Trophoblast cell (in vitro differentiated cells and primary cell): ENCODE data around the gene POLR3G.

Experiments used
- DNase-seq, 2 donors: peaks; one replicate each; pipeline ENCODE4 v3.0.0-alpha.2; 2016
- H2AFZ ChIP-seq: 2 replicates; pipeline ENCODE4 v1.6.1; 2013; ENCODE audit warnings: low read length, moderate library complexity, mild to moderate bottlenecking; ENCODE audit not compliant: insufficient read depth, poor library complexity
- H2AK5ac ChIP-seq: 2 replicates; pipeline ENCODE4 v1.6.1; 2013; ENCODE audit warnings: mild to moderate bottlenecking, low read length
- H2BK120ac ChIP-seq: 2 replicates; pipeline ENCODE4 v1.6.1; 2013; ENCODE audit warnings: low read length, mild to moderate bottlenecking, moderate library complexity; ENCODE audit not compliant: insufficient read depth, poor library complexity
- H2BK12ac ChIP-seq: 2 replicates; pipeline ENCODE4 v1.6.1; 2013; ENCODE audit warnings: mild to moderate bottlenecking, low read length, moderate library complexity
- H2BK5ac ChIP-seq: 2 replicates; pipeline ENCODE4 v1.6.1; 2013; ENCODE audit warnings: low read length, low read depth, moderate library complexity, mild to moderate bottlenecking; ENCODE audit not compliant: poor library complexity
- H3K14ac ChIP-seq: 2 replicates; pipeline ENCODE4 v1.6.1; 2013; ENCODE audit warnings: mild to moderate bottlenecking, low read length
- H3K18ac ChIP-seq: 2 replicates; pipeline ENCODE4 v1.6.1; 2013; ENCODE audit warnings: mild to moderate bottlenecking, low read length
- H3K23ac ChIP-seq: 2 replicates; pipeline ENCODE4 v1.6.1; 2013; ENCODE audit warnings: low read length
- H3K27ac ChIP-seq: 2 replicates; pipeline ENCODE4 v1.5.1; 2013; ENCODE audit warnings: low read depth, mild to moderate bottlenecking, inconsistent platforms, low read length, moderate library complexity
- H3K27me3 ChIP-seq: 2 replicates; pipeline ENCODE4 v1.6.1; 2013; ENCODE audit warnings: inconsistent platforms, mild to moderate bottlenecking, low read length, moderate library complexity; ENCODE audit not compliant: insufficient read depth
- H3K36me3 ChIP-seq, 2 experiments: 1 replicate in 1 of 2; 2 replicates in 1 of 2; pipeline ENCODE4 v1.6.1; 2013; ENCODE audit warnings: low read length in 2 of 2, mild to moderate bottlenecking in 2 of 2, moderate library complexity in 1 of 2; ENCODE audit not compliant: insufficient read depth in 2 of 2, control insufficient read depth in 1 of 2
- H3K4ac ChIP-seq: 2 replicates; pipeline ENCODE4 v1.6.1; 2013; ENCODE audit warnings: low read depth, mild to moderate bottlenecking, low read length, moderate library complexity
- H3K4me1 ChIP-seq, 2 experiments: 1 replicate in 1 of 2; 2 replicates in 1 of 2; pipeline ENCODE4 v1.6.1; 2013; ENCODE audit warnings: low read length in 2 of 2, mild to moderate bottlenecking in 2 of 2, moderate library complexity in 1 of 2; ENCODE audit not compliant: insufficient read depth in 2 of 2, control insufficient read depth in 1 of 2
- H3K4me2 ChIP-seq: 2 replicates; pipeline ENCODE4 v1.6.1; 2013; ENCODE audit warnings: inconsistent platforms, mild to moderate bottlenecking, low read length, moderate library complexity
- H3K4me3 ChIP-seq: 2 replicates; pipeline ENCODE4 v1.5.1; 2013; ENCODE audit warnings: mild to moderate bottlenecking, low read depth, low read length, inconsistent platforms
- H3K79me1 ChIP-seq: one replicate; pipeline ENCODE4 v1.6.1; 2013; ENCODE audit warnings: low read length
- H3K79me2 ChIP-seq: 2 replicates; pipeline ENCODE4 v1.6.1; 2013; ENCODE audit warnings: low read length, mild to moderate bottlenecking; ENCODE audit not compliant: control insufficient read depth, insufficient read depth, poor library complexity
- H3K9ac ChIP-seq: 2 replicates; pipeline ENCODE4 v1.6.1; 2013; ENCODE audit warnings: mild to moderate bottlenecking, low read length
- H3K9me3 ChIP-seq: 2 replicates; pipeline ENCODE4 v1.6.1; 2013; ENCODE audit warnings: low read depth, mild to moderate bottlenecking, control low read depth, inconsistent platforms, low read length; ENCODE audit not compliant: insufficient read depth
- H4K12ac ChIP-seq: 2 replicates; pipeline ENCODE4 v1.6.1; 2013; ENCODE audit warnings: low read depth, mild to moderate bottlenecking, low read length, moderate library complexity
- H4K8ac ChIP-seq: 2 replicates; pipeline ENCODE4 v1.6.1; 2013; ENCODE audit warnings: low read depth, mild to moderate bottlenecking, low read length, moderate library complexity
- H4K91ac ChIP-seq: one replicate; pipeline ENCODE4 v1.6.1; 2013; ENCODE audit warnings: low read depth, mild to moderate bottlenecking, low read length, moderate library complexity
- WGBS: extraction: QIAGEN DNeasy Blood & Tissue Kit; methylation state at CpG from one replicate; pipeline ENCODE4 v1.1.7; 2013; ENCODE audit warnings: missing lambda C conversion rate; ENCODE audit not compliant: insufficient read length, insufficient coverage; ENCODE audit errors: extremely low coverage; 5-methylcytosine and 5-hydroxymethylcytosine counted together

Gene POLR3G

DNA sequence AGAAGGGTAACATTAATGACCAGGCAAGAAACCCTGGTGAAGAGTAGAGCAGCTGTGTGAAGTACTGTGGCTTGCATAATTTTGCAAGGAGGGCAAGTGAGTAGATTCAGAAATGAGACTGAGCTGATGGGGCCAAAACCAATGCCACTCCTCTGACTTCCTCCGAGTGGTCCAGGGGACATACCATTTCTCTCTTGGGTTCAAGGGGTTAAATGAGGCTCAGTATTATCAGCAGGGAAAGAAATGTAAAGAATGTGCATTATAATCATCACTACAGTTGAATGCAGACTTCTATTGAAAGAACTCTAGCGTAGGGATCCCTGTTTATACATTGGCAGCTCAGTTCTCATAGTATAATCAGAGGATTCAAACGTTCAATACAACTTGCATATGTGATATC lies 9.9 kb downstream of the POLR3G start:
- no peak overlapping the region for H2BK120ac ChIP-seq

GRCh38 chr5:90488791-90489190 lies 14.1 kb downstream of the POLR3G start:
- no peaks in the 10 kb centered on the region for H3K4me1 ChIP-seq
- no peak overlapping the region for H3K23ac ChIP-seq
- H2AFZ ChIP-seq = no peak overlapping the region
- no peaks in the 10 kb centered on the region for H3K79me2 ChIP-seq
- no peak overlapping the region for H3K18ac ChIP-seq
- no peak overlapping the region for H4K12ac ChIP-seq
- no peak overlapping the region for H3K14ac ChIP-seq
- H3K27ac ChIP-seq = no peak overlapping the region
- H2AK5ac ChIP-seq = no peak overlapping the region
- H3K36me3 ChIP-seq = no peaks in the 10 kb centered on the region
- no peak overlapping the region for H3K4ac ChIP-seq
- H4K91ac ChIP-seq = no peak overlapping the region
- WGBS = no CpG with 5 or more reads among the region's 2 CpGs
- DNase-seq = no peak
- H3K9ac ChIP-seq = no peak overlapping the region
- no peaks in the 10 kb centered on the region for H3K9me3 ChIP-seq
- H4K8ac ChIP-seq = no peak overlapping the region
- no peaks in the 10 kb centered on the region for H3K79me1 ChIP-seq
- no peak overlapping the region for H3K4me2 ChIP-seq
- H3K4me3 ChIP-seq = no peak overlapping the region
- H2BK12ac ChIP-seq = no peak overlapping the region
- H2BK120ac ChIP-seq = no peak overlapping the region
- H3K27me3 ChIP-seq = no peaks in the 10 kb centered on the region
- no peak overlapping the region for H2BK5ac ChIP-seq

More for the DNA sequence above, 9.9 kb downstream of the POLR3G start:
- Histone ChIP-seq H3K36me3 (no peaks in the 10 kb centered on the region), H3K18ac (no peak overlapping the region), H3K27ac (no peak overlapping the region), H3K79me1 (no peaks in the 10 kb centered on the region), H2AFZ (no peak overlapping the region), H3K4me1 (no peaks in the 10 kb centered on the region), H3K9ac (no peak overlapping the region), H2AK5ac (no peak overlapping the region), H2BK12ac (no peak overlapping the region), H3K27me3 (no peaks in the 10 kb centered on the region), H3K4me3 (no peak overlapping the region), H3K79me2 (no peaks in the 10 kb centered on the region), H3K23ac (no peak overlapping the region), H3K14ac (no peak overlapping the region), H2BK5ac (no peak overlapping the region), H3K4ac (no peak overlapping the region), H4K12ac (no peak overlapping the region), H3K4me2 (no peak overlapping the region), H4K91ac (no peak overlapping the region), H4K8ac (no peak overlapping the region), H3K9me3 (no peaks in the 10 kb centered on the region)
- DNase-seq = no peak
- WGBS = no CpG with 5 or more reads among the region's 3 CpGs

DNA sequence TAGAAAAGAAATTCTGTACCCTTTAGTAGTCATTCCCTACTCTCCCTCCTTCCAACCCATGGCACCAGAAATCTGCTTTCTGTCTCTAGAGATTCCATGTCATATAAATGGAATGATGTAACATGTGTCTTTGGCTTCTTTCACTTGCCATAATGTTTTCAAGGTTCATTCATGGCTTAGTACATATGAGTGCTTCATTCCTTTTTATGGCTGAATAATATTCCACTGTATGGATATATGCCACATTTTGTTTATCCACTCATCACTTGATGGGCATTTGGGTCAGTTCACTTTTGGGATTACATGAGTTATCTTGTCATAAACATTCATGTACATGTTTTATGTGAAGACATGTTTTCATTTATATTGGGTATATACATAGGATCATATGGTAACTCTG lies 19.4 kb downstream of the POLR3G start:
- no peak overlapping the region for H2BK5ac ChIP-seq
- no peak overlapping the region for H2BK120ac ChIP-seq
- H3K79me1 ChIP-seq = no peaks in the 10 kb centered on the region
- H3K18ac ChIP-seq = no peak overlapping the region
- no peaks in the 10 kb centered on the region for H3K79me2 ChIP-seq
- no peak overlapping the region for H3K14ac ChIP-seq
- no peak overlapping the region for H4K91ac ChIP-seq
- H3K4me2 ChIP-seq = no peak overlapping the region
- H2AFZ ChIP-seq = no peak overlapping the region
- no peak overlapping the region for H2AK5ac ChIP-seq
- no peak overlapping the region for H3K4me3 ChIP-seq
- no peaks in the 10 kb centered on the region for H3K4me1 ChIP-seq
- H3K27ac ChIP-seq = no peak overlapping the region
- H4K8ac ChIP-seq = no peak overlapping the region
- no peak overlapping the region for H3K23ac ChIP-seq
- H3K36me3 ChIP-seq = no peaks in the 10 kb centered on the region
- H3K9ac ChIP-seq = no peak overlapping the region
- no peak overlapping the region for H2BK12ac ChIP-seq
- H3K27me3 ChIP-seq = no peaks in the 10 kb centered on the region
- H3K9me3 ChIP-seq = no peaks in the 10 kb centered on the region
- DNase-seq = no peak
- no peak overlapping the region for H3K4ac ChIP-seq
- H4K12ac ChIP-seq = no peak overlapping the region

DNA sequence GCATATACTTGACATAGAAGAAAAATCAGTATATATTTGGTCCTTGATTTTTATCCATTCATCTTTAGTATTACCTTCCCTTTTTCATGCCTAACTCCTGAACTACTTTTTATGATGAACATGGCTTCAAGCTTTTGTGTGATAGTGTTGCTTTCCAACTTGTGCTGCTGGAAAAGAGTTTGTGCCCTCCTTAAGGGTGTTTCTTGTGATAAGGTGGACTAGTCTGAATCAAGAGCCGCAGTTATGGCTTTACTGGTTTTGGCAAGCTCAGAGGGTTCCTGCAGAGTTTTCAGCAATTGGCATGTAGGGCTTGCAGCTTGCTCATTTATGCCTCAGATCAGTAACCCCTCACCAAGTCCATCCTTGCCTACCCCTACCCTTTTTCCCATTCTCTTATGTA lies 20.5 kb downstream of the POLR3G start:
- Histone ChIP-seq H3K4ac (no peak overlapping the region), H3K4me2 (no peak overlapping the region), H2AK5ac (no peak overlapping the region), H3K14ac (no peak overlapping the region), H2BK120ac (no peak overlapping the region), H3K4me3 (no peak overlapping the region), H3K9me3 (no peaks in the 10 kb centered on the region), H3K4me1 (no peaks in the 10 kb centered on the region), H3K9ac (no peak overlapping the region), H4K91ac (no peak overlapping the region), H3K36me3 (no peaks in the 10 kb centered on the region), H3K18ac (no peak overlapping the region), H2BK5ac (no peak overlapping the region), H3K23ac (no peak overlapping the region), H4K8ac (no peak overlapping the region), H2AFZ (no peak overlapping the region), H4K12ac (no peak overlapping the region), H2BK12ac (no peak overlapping the region), H3K79me1 (no peaks in the 10 kb centered on the region), H3K27ac (no peak overlapping the region), H3K27me3 (no peaks in the 10 kb centered on the region), H3K79me2 (no peaks in the 10 kb centered on the region)
- no CpG with 5 or more reads among the region's 1 CpG for WGBS
- no peak for DNase-seq
